ENCODE results near the gene SPATA32.

Gene SPATA32

GRCh38 chr17:45232514-45233422 lies 29.1 kb downstream of the SPATA32 start:
- TF ChIP-seq BACH2 (CRISPR knock-in tag; IDR thresholded peaks at IDR 0.05; ENCODE audit: borderline replicate concordance) (no peak), ISL1 (CRISPR knock-in tag; IDR thresholded peaks at IDR 0.05) (no peak), ESRRG (CRISPR knock-in tag; IDR thresholded peaks at IDR 0.05) (no peak), ZNF70 (CRISPR knock-in tag; IDR thresholded peaks at IDR 0.05) (no peak), CSRNP3 (CRISPR knock-in tag; IDR thresholded peaks at IDR 0.05) (no peak)
- no peak for ATAC-seq

GRCh38 chr17:45231481-45232116 lies 30.3 kb downstream of the SPATA32 start:
- peak; percentile 50 for ATAC-seq
- TF ChIP-seq ZFP30 (CRISPR knock-in tag; IDR thresholded peaks at IDR 0.05) (no peak), GLIS3 (CRISPR knock-in tag; IDR thresholded peaks at IDR 0.05) (no peak), PATZ1 (CRISPR knock-in tag; IDR thresholded peaks at IDR 0.05; ENCODE audit: borderline replicate concordance) (no peak), CSRNP3 (CRISPR knock-in tag; IDR thresholded peaks at IDR 0.05) (no peak), ZNF565 (CRISPR knock-in tag; conservative IDR thresholded peaks at IDR 0.05; ENCODE audit: low read depth) (no peak), TCF4 (CRISPR knock-in tag; IDR thresholded peaks at IDR 0.05; ENCODE audit: borderline replicate concordance) (no peak), PPARA (CRISPR knock-in tag; IDR thresholded peaks at IDR 0.05; ENCODE audit: borderline replicate concordance) (no peak), TSHZ2 (CRISPR knock-in tag; IDR thresholded peaks at IDR 0.05) (no peak), CREB5 (CRISPR knock-in tag; IDR thresholded peaks at IDR 0.05; ENCODE audit: low read depth) (no peak), BACH2 (CRISPR knock-in tag; IDR thresholded peaks at IDR 0.05; ENCODE audit: borderline replicate concordance) (no peak), ZFP3 (CRISPR knock-in tag; IDR thresholded peaks at IDR 0.05) (no peak), TOX (CRISPR knock-in tag; IDR thresholded peaks at IDR 0.05; ENCODE audit: borderline replicate concordance) (no peak), SNAI2 (CRISPR knock-in tag; IDR thresholded peaks at IDR 0.05) (no peak), CSDC2 (CRISPR knock-in tag; IDR thresholded peaks at IDR 0.05) (no peak), ZC3H10 (CRISPR knock-in tag; IDR thresholded peaks at IDR 0.05) (no peak), ESRRG (CRISPR knock-in tag; IDR thresholded peaks at IDR 0.05) (no peak), ZNF8 (CRISPR knock-in tag; IDR thresholded peaks at IDR 0.05) (no peak), POU6F1 (CRISPR knock-in tag; IDR thresholded peaks at IDR 0.05; ENCODE audit: borderline replicate concordance, low read depth) (no peak)

Measured in SK-N-SH treated with all-trans-retinoic acid at 6 μM for 48 hours (cell line).